WI38 (cell line): ENCODE results near the gene SMAD7.

ENCODE experiments used
- H3K4me3 ChIP-seq: 2 replicates; pipeline ENCODE4 v1.5.1; 2011; ENCODE audit warnings: low read depth, mild to moderate bottlenecking, control low read depth, low read length
- TF ChIP-seq, protein P1 (sequence below): IDR thresholded peaks from 2 replicates; pipeline ENCODE4 v1.5.1; 2012; ENCODE audit warnings: low read depth, mild to moderate bottlenecking, control low read depth, low read length

Gene SMAD7

DNA sequence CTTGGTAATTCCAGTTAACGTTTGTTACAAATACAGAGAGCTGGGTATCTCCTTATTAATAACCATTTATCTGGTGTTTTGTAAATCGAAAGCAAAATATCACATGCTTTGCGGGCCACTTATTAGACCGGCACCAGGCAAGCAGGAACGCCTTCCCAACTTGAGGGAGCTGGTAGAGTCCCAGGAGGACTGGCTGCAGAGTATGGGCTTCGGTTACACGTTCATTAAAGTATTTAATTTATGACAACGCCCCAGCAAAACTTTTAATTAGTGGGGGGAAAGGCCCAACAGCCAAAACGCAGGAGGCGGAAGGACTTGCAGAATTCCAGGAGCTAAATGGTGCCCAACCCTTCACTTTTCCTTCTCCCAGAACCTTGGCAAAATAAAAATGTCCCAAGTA lies 3.7 kb downstream of the SMAD7 start:
- H3K4me3 ChIP-seq, result peak overlapping the region; percentile 86
- TF ChIP-seq, protein P1, sequence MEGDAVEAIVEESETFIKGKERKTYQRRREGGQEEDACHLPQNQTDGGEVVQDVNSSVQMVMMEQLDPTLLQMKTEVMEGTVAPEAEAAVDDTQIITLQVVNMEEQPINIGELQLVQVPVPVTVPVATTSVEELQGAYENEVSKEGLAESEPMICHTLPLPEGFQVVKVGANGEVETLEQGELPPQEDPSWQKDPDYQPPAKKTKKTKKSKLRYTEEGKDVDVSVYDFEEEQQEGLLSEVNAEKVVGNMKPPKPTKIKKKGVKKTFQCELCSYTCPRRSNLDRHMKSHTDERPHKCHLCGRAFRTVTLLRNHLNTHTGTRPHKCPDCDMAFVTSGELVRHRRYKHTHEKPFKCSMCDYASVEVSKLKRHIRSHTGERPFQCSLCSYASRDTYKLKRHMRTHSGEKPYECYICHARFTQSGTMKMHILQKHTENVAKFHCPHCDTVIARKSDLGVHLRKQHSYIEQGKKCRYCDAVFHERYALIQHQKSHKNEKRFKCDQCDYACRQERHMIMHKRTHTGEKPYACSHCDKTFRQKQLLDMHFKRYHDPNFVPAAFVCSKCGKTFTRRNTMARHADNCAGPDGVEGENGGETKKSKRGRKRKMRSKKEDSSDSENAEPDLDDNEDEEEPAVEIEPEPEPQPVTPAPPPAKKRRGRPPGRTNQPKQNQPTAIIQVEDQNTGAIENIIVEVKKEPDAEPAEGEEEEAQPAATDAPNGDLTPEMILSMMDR, result no peak

DNA sequence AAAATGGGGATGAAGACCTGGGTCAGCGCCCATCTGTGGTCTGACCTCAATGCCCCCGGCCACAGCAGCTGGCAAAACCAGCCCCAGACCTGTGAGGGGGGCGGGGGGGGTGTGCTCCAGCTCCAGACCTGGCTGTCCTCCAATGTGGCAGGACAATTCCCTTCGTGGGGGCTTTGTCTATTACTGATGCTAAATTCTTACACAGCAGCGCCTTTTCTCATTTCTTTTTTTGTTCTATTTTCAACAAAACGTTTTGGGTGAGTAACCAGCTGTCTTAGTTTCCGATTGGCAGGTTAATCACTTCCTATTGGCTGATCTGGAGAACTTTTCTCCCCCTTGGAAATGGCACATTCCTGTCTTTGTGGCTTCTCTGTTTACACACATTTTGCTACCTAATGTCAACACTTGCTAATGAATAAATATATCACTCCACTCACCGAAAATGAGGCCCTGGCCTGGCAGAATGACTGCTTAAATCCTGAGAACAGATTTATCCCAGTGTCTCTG lies 4.4 kb downstream of the SMAD7 start:
- H3K4me3 ChIP-seq, result peak overlapping the region; percentile 86
- TF ChIP-seq, protein P1, result no peak

DNA sequence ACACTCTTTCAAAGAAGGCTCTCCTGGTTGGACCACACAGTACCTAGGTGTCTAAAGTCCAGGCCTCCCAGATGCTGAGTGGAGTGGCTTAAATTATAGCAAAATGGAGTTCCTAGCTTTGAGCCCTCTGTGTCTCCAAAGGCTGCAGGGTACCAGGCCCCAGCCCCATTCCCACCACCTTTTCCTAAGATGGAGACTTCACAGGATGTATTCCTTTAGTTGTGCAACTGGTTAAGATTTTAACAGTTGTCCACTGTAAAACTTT lies 4.9 kb downstream of the SMAD7 start:
- H3K4me3 ChIP-seq, result no peak overlapping the region
- TF ChIP-seq, protein P1, result no peak

DNA sequence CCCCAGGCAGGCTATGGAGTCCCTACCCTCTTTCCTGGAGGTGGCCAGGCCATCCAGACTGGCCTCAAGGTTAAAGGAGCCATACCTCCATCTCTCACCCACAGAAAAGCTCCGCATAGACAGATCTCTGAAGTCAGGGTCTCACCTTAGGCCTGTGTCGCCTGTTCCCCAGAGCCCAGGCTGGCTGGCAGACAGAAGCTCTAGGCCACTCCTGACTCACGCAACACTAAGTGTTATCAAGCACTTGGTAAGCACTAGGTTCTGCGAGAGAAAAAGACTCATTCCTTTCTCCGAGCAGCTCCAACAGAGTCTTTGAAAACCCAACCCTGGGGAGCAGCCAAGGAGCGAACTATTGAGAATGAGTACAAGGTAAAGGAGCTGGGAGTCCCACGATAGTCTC lies 6.1 kb downstream of the SMAD7 start:
- no peak overlapping the region for H3K4me3 ChIP-seq
- TF ChIP-seq, protein P1, result no peak

DNA sequence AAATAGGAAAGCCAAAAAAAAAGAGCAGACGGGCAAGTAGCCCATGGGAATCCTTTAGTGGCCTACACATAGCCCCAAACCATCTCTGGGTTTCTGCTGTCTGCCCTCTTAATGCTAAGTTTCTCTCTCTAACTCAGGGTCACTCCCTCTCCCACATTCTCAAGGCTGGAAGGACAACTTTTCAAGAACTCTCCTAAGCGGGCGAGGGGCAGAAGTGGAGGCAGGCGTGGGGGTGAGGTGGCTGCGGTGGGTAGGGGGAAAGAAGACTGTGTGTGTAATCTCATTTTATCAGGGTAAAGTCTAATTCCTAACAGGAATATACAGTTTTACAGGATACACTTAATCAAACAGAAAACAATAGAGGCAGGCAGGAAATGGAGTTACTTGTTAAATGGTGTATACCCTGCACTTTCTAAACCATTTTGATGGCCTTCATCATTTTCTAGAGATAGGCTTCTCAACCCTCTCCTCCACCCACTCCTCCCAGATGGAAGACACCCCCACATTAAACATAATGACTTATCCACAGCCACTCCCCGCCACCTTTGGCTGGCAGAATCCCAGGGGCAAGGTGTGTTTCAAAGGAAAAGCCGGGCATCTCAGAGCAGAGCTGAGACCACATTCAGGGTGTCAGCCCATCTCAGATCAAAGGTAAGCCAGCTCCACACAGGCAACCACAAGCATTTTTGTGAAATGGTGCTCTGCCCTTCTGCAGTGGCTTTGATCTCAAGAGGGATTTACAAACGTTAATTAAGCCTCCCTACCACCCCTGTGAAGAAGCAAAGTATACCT lies 6.8 kb downstream of the SMAD7 start:
- H3K4me3 ChIP-seq, result no peak overlapping the region
- TF ChIP-seq, protein P1, result no peak

DNA sequence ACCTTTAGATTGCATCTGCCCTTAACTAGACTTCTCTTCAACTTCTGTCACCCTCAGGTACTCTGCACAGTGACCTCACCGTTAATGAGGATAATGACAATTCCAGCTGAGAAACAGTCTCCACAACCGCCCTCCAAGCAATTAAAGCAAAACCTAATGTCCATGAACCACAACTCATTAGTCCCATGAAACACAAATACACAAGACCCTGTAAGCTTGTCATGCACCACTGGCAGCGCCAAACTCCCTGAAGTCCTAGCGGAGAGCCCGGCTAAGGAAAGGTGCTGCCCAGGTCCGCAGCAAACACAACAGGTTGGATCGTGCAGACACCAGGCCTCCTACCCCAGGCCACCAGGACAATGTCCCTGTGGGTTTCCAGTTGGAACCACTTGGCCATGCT lies 7.4 kb downstream of the SMAD7 start:
- 0 out of 2 replicates have a peak overlapping the region, but pooled peaks have one; percentile 5 for H3K4me3 ChIP-seq
- TF ChIP-seq, protein P1, result no peak

DNA sequence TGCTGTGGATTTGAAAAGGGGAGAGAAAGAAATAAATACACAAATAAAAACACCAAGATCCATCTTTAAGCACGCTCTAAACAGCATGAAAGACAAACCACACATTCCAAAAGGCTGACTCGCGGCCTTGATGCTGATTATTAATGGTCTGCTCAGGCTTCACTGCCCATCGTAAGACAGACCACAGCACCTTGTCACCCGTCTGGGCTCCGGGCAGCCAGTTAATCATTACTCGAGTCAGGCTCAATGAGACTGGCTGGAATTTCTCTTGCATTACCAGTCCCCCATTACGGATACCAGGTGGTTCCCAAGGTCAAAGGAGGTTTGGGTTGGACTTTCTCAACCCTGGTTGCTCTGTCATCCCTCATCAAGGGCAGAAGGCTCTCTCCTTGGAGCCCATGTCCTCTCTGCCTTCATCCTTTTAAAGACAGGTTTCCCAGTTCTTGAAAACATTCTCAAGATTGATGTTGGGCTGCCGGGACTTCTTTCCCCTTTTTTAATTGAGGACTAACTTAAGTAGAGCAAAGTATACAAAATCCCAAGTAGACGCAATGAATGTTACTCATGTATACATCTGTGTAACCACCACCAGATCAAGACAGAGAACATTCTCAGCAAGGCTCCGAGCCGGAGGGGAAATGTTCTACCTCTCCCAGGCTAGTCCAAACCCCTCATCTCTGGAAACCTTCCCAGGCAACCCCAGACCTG lies 8.1 kb downstream of the SMAD7 start:
- TF ChIP-seq, protein P1, result no peak
- H3K4me3 ChIP-seq, result 0 out of 2 replicates have a peak overlapping the region, but pooled peaks have one; percentile 5
